ENCODE results near the gene TOPAZ1.

- TF ChIP-seq POLR2A (IDR thresholded peaks at IDR 0.05): no peak
- TF ChIP-seq, protein P1, sequence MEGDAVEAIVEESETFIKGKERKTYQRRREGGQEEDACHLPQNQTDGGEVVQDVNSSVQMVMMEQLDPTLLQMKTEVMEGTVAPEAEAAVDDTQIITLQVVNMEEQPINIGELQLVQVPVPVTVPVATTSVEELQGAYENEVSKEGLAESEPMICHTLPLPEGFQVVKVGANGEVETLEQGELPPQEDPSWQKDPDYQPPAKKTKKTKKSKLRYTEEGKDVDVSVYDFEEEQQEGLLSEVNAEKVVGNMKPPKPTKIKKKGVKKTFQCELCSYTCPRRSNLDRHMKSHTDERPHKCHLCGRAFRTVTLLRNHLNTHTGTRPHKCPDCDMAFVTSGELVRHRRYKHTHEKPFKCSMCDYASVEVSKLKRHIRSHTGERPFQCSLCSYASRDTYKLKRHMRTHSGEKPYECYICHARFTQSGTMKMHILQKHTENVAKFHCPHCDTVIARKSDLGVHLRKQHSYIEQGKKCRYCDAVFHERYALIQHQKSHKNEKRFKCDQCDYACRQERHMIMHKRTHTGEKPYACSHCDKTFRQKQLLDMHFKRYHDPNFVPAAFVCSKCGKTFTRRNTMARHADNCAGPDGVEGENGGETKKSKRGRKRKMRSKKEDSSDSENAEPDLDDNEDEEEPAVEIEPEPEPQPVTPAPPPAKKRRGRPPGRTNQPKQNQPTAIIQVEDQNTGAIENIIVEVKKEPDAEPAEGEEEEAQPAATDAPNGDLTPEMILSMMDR (IDR thresholded peaks at IDR 0.05): no peak
Measured at GRCh38 chr3:44321335-44321734, 79.6 kb downstream of the TOPAZ1 start.
